ENCODE data around the gene PTGES2. TPM values are rescaled to one million over a fixed set of nuclear protein-coding genes. Genes with fewer than 3 reads are reported as not detected.
A peak's percentile ranks its signal among the peaks of the same experiment; 100 is the strongest.

The PTGES2 gene
- polyA plus RNA-seq, 3 donors, result 52.4 to 57.9 (median 55.7) TPM

DNA sequence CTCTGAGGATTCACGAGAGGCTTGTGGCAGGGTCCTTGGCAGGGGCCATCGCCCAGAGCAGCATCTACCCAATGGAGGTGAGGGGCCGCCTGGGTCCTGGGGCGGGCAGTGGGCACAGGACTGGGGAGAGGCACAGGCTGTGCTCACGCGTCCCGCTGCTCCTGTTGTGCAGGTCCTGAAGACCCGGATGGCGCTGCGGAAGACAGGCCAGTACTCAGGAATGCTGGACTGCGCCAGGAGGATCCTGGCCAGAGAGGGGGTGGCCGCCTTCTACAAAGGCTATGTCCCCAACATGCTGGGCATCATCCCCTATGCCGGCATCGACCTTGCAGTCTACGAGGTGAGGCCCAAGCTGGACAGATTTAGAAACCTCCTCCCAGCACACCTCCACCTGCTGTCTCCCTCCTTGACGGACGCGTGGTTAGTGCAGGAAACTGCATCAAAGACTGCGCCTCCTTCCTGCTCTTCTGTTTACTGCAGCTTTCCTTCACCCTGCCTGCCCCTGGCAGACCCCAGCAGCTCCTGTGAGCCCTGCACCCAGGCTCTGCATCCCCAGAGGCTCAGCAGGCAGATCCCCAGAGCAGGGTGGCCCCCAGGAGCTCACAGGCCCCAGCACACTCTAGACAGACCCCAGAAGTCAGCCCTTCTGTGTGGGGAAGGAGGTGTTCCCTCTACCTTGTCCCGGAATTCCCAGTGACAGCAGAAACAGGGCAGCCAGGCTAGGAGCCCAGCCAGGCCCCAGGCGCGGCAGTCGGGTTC, 21.2 kb downstream of the PTGES2 start:
- no peak for DNase-seq

DNA sequence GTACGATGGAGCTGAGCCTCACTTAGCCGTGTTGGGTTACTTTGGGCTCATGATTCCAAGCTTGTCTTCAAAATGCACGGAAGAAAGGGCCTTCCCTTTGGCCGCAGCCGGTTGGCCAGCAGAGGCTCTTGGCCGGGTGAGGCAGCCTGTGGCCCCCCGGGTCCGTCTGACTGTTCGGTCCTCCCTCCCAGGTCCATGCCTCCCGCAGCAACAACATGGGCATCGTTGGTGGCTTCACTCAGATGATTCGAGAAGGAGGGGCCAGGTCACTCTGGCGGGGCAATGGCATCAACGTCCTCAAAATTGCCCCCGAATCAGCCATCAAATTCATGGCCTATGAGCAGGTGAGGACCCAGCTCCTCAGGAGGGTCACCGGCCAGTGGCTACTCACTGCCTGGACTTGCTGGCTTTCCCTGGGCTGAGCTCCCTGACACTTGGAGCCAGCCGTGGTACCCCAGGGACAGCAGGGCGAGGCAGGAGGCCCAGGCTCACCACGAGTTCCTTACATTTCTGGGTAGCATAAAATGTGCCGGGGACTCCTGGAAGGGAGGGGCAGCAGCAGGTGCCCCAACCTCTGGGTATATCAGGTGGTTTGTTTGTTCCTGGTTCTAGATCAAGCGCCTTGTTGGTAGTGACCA, 21.9 kb downstream of the PTGES2 start:
- no peak for DNase-seq

DNA sequence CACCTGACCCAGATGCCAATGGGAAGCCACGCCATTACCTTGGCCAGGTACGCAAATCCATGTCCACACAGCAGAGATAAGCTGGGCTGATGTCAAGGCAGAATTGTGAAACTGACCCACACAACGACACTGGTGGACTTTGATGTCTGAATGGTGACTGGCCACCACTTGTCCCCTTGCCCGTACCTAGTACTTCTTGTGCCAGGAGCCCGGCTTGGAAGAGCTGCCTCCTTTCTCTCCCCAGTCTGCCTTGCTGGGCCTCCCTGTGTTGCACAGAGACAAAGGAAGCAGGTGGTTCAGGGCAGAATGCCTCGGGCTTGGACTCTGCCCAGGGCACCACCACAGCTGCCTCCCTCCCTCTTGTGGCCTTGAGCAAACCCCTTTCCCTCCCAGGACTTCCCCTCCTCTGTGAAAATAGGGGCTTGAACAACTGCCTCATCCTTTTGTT, 23.3 kb downstream of the PTGES2 start:
- DNase-seq, result no peak

DNA sequence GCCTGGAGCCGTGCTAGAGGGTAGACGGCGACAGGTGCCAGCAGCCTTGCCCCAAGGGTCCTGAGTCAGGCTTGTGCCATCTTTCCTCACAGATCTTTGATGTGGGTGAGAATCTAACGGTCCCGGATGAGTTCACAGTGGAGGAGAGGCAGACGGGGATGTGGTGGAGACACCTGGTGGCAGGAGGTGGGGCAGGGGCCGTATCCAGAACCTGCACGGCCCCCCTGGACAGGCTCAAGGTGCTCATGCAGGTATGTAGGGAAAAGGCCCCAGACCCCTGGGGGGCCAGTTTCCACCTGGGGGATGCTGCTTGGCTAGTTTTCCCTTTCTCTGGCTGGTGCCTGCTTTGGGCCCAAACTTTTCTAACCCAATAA, 24.0 kb downstream of the PTGES2 start:
- no peak for DNase-seq

DNA sequence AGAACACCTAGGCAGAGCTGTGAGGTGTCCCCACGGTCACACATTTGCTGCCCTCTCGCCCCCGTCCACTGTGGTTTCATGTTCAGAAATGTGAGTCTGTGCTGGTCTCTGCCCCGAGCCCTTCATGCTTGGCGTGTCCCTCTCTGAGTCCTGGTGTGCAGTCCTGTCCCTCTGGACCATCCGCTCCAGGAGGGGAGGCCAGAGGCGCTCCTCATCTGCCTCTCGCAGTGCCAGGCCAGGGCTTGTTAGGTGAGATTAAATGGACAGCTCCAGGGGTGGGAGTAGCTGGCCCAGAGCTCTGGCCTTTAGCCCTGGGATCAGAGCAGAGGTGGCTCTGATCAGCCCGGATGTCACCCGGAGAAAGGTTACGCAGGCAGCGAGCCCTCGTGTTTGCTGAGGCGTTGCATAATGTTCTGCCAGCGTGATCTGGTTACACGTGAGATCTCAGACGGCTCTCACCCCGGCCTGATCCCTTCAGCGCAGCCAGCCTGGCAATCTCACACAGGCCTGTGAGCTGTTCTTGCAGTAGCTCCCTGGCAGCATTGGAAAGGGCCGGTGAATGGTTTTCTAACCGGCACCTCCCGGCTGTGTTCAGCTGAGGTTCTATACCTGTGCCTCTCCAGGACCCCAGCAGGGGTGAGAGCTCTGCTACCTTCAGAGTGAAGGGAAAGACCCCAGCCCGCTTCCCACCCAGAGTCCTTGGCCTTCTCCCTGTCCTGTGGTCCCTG, 24.5 kb downstream of the PTGES2 start:
- DNase-seq, result no peak

DNA sequence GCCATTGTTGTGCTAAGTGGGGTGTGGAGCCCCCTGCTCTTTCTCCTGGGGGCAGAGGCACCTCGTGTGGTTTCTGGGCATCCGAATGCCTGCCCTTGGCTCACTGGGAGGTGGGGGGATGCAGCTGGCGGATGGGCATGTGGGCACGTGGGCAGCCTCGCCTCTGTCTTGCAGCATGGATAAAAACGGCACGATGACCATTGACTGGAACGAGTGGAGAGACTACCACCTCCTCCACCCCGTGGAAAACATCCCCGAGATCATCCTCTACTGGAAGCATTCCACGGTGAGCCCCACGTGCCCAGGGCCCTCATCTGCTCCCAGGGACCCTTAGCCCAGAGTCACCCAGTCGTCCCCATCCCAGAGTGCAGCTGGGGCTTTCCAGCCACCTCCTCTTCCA, 25.3 kb downstream of the PTGES2 start:
- DNase-seq, result no peak

DNA sequence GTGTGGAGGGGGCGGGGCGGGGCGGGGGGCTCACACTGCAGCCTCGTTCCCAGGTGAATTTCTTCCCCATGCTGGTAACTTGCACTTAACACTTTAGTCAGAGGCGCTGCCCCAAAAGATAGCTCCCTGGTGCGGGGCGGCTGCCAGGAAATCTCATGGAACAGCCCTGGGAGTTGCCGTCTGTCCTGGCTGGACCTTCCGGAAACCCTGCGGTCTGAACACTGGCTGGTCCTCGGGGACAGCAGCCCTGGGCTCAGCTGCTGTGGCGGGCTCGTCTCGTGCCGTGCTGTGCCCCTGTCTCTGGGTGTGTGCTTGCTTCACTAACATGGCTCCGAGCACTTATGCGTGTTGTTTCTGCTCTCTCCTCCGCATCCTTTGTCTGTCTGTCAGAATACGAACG, 25.8 kb downstream of the PTGES2 start:
- DNase-seq, result no peak

DNA sequence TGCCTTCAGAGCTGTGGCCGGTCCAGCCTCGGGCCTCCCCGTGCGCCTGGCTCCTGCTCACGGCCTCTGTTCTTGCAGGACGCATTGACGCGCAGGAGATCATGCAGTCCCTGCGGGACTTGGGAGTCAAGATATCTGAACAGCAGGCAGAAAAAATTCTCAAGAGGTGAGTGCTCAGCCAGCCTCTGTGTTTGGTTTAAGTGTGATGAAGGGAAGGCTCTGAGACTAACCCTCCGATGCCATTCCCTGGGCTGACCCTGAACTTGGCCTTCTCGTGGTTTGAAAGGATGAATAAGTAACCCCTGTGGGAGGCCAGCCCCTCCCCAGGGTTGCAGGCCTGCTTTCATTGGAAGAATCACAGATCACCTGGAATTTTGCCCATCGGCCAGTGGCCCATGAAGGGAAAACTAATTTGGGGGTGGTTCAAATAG, 26.3 kb downstream of the PTGES2 start:
- DNase-seq, result no peak

DNA sequence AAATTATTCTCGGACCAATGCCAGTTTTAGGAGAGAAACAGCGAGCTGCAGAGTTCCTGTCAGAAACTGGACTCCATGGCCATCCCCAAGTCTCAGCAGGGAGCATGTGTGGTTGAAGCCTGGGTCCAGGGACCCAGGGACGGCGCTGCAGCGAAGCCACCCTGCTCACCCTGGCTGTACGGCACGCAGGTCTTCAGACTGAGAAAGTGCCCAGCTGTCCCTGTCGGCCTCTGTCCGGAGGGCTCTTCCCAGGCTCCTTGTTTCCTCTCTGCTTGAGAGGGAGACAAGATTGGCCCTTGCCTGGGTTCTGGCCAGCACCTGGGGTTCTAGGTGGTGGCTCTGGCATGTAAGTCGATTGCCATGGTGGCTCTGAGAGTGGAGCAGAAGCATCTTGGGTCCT, 26.9 kb downstream of the PTGES2 start:
- no peak for DNase-seq

DNA sequence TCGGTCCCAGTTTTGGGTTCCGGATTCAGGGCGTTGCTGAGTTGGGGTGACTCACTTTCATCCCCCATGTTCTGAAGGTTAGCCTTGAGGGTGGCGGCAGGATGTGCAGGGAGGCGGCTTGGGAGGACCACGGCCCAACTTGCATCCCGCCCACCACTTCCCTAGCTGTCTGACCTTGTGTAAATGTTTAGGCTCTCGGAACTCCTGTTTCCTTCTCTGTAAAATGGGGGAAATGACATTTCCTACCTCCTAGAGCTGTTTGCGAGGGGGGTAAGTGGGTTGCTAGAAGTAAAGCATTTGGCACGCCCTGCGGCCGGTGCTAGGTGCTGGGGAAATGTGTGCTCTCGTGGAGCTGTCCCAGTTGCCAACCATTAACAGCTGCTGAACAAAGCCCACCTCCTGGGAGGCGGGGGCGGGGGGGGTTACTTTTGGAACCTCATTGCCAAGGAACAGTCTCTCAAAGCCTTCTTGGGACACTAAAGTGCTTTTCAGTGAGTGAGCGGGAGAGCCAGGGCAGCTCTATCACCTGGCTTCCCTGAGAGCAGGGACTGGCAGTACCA, 27.5 kb downstream of the PTGES2 start:
- no peak for DNase-seq

DNA sequence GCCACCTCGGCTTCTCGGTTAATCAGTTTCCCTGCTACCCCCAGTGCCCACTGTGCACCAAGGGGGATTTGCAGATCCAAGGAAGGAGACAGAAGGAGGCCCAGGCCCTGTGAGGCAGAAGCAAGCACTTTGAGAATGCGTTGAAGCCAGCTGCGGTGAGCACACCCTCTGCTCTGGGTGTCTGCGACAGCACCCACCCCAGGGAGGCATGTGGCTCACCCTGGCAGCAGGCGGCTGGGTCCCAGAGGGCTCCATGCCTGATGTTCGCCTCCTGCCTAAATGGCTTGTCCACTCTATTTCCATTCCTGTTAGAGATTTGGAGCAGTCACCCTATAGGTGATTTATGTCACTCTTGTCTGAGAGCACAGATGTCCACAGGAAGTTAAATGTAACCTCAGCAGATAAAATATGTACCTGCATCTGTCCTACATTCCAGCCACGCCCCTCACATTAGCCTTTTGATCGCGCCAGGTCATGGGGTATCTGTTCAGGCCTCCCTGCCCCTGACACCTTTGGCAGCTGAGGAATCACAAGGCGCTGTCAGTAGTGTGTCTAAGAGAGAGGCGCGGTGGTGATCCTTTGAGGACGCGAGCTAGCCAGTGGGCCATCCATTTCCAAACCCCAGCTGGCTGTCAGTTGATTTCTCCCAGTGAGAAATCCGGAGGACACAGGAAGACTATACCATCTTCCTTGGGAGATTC, 28.1 kb downstream of the PTGES2 start:
- DNase-seq, result no peak

DNA sequence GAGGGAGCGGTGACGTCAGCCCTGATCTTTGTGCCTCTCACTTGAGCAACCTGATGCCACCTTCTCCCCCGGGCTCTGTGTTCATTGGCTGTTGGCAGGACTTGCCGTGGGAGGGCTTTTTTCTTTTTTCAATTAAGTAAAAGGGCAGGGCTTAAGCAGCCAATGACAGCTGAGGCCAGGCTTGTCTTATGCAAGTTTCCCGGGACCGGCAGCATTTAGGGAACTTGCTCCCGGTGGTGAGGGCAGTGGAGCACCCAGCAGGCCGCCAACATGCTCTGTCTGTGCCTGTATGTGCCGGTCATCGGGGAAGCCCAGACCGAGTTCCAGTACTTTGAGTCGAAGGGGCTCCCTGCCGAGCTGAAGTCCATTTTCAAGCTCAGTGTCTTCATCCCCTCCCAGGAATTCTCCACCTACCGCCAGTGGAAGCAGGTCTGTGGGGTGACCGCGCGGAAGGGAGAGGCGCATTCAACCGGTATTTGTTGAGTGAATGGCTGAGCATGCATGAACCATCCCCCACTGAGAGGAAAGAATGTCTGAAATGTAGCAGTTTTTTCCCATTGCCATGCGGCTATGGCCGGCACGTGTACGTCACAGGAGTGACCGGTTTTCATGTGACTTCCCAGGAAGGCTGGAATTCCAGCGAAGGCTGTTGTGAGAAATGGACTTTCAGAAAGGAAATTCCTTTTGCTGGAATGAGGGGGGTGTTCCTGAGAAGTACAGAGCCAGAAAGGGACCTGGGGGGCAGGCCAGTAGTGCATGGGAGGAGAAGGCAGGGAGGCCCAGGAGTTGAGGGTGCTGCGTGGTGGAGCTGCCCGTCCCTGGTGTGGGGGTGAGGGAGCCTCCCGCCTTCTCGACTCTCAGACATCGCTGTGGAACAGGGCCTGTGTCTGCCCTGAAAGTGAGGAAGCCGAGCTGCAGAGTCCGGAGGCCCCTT, 29.0 kb downstream of the PTGES2 start:
- DNase-seq, result peak; percentile 98

DNA sequence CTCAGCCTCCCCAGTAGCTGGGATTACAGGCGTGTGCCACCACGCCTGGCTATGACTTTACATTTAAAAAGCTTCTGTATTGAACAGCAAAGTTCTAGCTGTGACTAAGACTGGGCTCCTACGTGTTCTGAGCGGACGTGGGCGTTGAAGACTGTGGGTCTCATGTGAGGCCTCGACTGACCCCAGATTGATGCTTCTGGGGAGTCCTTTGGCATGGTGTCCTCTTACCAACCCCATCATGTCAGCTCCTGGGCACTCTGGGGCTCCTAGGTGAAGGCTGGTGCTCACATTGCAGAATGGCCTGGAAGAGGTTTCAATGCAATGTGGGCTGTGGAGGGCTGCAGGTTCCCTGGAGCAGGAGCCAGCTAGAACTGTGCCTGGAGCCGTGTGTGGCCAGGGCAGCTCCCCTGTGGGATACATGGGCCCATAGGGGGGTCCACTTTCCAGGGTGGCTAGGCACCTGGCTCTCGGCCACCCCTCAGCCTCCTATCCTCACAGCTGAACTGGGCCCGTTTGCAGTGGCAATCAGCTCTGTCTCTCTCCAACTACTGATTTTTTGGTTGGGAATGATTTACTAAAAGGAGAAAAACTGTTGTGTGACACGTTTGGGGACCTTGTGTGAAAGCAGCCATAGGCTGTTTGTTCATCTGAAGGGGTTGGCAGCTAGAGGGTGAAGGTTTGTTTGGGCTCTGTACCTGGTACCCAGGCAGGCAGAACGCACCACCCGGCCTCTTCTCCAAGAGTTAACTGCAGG, 29.8 kb downstream of the PTGES2 start:
- no peak for DNase-seq

DNA sequence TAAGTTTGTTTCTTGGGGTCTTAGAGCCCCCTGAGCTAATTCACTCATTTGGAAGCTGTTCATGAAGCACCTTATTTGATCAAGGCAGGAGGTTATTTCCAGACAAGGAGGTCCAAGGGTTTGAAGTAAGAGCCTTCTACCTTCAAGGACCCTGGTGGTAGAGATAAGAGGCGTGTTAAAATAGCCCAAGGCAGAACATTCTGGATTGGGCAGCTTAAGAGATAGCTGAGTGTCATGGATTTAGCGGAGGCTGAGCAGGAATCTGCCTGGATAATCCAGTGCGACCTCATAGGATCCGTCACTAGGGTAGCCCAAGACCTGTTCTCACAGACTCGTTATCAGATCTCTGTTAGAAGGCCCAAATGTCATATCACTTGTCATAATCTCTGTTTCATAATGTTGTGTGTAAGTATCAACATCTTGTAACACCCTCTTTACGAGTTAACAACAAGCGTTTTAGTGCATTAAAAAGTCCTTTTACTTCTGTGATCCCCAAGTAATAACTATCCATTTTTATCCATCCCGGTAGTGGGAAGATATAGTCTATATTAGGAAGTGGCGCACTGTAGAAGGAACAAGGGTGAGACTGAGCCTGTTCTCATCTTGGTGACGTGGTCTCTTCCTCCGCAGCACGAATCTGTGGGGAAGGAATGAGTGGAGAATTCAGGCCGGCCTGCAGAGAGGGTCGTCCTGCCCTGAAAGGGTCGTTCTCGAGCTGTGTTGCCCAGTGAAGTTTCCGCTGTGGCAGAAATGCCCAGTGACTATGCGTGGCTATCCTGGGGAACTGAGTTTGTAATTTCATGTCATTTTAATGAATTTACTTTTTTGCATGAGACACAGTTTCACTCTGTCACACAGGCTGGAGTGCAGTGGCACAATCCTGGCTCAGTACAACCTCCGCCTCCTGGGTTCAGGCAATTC, 30.7 kb downstream of the PTGES2 start:
- no peak for DNase-seq

DNA sequence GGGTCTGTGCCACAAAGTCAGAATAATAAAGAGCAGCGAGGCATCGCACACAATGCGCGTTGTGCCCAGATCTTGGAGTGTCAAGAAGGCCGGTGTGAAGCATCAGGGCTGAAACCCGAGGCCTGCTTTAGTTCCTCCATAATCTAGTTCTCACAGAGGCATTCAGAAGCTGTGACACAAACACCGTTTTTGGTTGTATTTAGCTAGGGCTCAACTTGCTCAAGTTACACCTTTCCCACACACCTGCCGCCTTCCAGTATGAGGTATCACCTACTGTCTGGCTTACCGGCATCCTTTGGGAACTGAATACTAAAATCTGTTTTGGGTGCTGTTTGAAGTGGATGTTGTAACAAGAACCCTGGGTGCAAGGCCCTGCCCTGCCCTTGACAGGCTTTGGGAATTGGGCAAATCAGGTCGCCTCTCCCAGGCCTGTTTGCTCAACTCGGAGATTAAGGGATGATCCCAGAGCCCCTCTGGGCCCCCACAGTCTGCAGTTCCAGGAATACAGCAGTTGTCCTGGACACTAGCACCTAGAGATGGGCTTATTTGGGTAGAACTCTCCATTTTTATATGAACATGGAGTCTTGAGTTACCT, 32.5 kb downstream of the PTGES2 start:
- no peak for DNase-seq

DNA sequence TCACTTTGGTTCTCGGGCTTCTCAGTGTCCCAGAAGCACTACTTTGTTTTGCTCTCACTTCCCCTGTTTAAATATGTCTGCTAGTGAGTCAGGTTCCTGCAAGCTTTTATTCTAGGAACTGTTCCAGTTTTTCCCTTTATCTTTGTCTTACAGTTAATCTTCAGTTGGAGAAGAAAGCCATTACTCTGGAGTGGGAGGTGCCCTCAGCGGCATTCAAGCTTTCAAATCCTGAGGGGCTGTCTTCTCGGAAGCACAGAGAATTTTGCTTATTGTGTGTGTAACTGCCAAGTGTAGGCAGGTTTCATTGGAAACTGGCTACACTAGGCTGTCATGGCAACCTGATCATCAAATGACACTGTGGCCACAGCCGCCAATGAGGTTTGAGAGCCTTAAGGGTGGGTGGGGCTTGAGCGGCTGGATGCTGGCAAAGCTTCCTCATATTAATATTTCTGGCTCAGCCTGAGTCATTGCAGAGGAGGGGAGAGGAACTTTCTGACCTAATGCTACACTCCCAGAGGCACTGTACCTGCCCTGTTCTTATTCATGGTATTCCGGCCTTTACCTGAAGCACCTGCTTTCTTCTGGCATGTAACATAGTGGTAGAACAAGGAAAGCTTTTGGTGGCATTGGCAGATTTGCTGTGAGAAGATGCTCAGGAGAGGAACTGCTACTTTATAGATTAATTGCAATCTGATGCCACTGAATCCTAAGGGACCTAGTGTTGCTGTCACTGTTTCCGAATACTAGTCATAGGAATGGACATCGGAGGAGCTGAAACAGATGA, 33.2 kb downstream of the PTGES2 start:
- peak; percentile 96 for DNase-seq

DNA sequence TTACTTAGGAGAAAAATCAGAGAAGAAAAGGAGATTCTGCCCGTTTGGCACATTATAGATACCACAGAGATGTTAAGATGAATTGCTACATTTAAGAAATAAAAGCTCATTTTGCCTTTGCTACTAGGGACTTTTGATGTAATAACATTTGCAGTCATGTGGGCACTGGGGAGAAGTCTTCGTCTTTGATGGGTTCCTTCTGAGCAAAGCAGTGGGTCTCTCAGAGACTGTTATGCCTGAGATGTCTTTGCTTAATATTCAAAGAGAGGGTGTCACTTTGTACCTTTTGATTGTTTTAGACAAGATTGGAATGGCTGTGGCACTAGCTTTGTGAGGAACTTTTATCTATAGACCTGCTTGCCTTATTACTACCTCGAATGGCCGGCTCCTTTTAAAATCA, 34.5 kb downstream of the PTGES2 start:
- DNase-seq, result no peak
